GM21381 (cell line): Measurements from ENCODE around the gene CUZD1.
"Not testable (repeated sequence)": the region's sequence is repeated elsewhere in the genome, so short reads cannot be mapped to it uniquely, and the experiment has no call there.

Source experiments
- ATAC-seq: cut with Tn5 transposase; IDR thresholded peaks from one replicate; pipeline ENCODE4 v1.9.1; 2021; ENCODE audit warnings: mild to moderate bottlenecking, moderate library complexity; ENCODE audit not compliant: unreplicated experiment

Gene CUZD1, protein sequence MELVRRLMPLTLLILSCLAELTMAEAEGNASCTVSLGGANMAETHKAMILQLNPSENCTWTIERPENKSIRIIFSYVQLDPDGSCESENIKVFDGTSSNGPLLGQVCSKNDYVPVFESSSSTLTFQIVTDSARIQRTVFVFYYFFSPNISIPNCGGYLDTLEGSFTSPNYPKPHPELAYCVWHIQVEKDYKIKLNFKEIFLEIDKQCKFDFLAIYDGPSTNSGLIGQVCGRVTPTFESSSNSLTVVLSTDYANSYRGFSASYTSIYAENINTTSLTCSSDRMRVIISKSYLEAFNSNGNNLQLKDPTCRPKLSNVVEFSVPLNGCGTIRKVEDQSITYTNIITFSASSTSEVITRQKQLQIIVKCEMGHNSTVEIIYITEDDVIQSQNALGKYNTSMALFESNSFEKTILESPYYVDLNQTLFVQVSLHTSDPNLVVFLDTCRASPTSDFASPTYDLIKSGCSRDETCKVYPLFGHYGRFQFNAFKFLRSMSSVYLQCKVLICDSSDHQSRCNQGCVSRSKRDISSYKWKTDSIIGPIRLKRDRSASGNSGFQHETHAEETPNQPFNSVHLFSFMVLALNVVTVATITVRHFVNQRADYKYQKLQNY

DNA sequence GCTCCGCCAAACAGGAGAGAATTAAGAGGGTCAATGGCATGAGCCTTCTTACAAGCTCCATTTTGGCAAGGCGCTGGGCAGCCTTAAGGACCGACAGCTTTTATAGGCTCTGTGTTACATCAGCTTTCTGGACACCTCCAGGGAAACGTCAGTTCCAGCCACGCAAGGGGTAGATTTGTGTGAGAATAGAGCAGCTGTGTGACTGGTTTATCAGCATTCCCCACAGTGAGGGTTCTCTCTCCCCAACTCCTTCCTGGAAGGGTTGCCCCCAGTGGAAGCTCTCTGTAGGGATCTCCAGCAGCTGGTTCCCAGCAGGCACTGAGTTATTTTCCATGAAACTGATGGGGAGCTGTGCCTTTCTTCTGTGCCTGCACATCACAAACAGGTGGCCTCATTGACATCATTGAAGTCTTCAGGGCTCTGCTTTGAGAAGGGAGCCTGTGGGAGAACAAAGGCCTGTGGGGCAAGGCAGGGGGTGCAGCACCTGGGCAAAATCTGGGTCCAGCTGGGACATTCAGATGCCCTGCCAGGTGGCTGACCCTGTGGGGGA, at the start of gene CUZD1:
Gene CUZD1 (minus strand): TSS at position 75 of the 550 bp plus-strand sequence. CDS start 14 bp downstream, at position 61.
- ATAC-seq: no peak

DNA sequence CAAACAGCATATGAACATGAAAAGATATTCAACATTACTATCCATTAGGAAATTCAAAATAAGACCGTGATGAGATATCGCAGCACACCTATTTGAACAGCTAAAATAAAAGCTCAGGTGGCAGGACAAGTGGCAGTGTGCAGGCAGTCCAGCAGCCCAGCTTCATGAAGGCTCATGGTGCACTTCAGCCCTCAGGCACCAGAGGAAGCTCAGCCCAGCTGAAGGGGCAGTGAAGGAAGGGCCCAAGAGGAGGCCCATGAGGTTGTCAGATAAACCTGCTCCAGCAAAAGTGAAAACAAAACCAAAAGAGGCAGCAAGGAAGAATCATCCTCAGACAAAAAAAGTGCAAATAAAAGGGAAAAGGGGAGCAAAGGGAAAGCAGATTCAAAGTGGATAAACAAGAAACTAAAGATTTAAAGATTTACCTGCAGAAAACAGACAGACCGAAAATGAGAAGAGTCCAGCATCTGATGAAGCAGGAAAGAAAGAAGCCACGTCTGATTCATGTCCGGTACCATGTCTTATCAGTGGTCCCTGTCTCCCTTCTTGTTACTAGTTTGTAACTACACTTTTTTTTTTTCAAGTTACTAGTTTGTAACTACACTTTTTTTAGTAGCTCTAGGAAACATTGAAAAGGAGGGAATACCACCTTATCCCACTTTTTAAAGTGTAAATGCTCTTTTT, 48.7 kb upstream of the CUZD1 start:
- no peak for ATAC-seq

DNA sequence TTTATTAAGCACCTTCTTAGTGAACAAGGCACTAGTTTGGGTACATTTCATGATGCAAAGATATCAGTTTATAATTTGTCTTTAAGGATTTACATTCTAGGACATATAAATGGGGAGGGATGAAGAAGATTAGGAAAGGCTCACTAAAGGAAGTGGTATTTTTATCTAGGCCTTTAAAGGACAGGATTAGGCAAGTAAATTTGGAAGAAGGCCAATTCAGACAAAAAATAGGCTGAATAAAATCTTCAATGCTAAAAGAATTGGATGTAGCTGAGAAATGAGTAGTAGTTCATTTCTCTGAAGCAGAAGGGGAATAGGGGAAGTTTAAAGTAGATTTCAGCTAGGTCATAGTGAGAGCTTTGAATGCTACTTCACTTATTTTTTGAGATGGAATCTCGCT, 38.5 kb upstream of the CUZD1 start:
- ATAC-seq: no peak

DNA sequence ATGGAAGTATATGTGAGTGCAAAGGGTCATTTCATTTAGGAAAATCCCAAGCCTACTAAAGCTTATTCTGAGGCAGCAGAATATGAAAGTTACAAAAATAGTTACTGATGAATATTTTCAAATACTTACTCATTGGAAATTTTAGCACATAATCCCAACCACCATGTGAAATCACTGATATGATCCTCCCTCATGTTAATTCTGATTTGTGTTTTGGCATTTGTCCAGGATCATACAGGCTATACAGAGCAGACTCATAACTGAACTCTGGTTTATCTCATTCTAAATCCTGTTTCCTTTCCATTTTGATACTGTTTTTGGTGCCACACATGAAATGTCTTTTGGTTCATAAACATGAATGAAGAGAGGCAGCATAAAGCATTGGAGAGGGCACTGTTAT, 37.1 kb upstream of the CUZD1 start:
- ATAC-seq: no peak

DNA sequence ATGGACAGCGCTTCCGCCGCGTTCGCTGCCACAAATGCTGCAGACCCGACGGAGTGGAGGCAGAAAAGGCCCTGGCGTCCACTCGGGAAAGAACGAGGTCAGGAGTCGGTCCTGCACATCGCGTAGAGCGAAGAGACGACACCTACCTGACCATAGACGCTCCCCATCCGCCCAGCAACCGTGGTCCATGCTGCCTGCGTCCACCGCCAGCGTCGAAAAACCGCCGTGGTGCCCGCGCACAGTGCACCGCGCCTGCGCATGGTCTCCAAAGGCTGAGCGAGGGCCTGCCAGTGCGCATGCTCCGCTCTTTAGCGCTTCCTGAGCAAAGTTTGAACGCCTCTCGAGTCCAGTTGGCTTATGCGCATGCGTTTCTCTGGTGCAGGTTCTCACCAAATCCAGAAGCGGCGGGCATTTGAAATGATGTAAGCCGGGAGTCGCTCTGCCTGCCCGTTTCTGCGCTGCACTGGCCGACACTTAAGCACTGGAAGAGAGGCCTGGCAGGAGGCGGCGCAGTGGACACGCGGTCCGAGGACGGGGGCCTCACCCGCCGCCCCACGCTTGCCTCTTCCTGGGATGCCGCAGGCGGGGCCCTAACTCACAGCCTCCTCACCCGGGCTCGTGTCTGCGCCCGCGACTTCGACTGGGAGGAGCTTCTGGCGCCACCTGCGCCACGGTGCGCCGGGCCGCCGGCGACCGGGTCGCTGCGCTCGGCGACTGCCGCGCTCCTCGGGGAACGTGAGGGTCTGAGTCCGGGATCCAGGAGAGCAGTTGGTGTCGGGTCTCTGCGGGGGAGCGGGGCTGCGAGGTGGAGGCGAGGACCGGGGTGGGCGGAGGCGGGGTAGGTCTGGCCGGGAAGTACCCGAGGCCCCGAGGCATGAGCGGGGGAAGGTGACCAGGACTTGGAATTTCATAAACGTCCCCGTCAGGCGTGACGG, 33.9 kb upstream of the CUZD1 start, which contains the start of gene FAM24B:
Gene FAM24B (minus strand): TSS at position 243 of the 935 bp plus-strand sequence. CDS start 29,066 bp downstream, outside the sequence.
- ATAC-seq: peak; percentile 71

DNA sequence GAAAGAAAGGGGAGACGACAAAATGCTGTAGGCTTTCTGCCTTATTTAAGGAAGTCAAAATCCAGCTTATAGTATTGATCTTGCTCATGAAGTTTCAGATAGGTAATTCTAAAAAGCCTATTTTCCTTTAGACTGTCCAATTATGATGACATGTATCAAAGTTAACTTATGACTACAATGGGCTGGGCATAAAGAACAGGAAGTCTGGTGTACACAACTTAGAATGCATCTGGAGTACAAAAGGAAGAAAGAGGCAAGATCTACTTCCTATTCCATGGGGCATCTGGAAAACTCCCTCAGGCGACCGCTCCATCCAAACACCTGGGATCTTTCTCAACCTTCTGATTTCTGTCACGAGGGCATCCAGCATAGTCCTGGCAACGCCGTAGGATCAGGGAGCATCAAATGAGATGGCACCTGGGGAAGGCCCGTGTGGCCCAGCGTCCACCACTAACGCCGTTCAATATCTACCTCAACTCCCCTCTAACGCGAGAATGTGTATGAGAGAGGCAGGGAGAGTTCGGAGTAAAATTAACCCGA, 33.2 kb upstream of the CUZD1 start:
- peak; percentile 14 for ATAC-seq

DNA sequence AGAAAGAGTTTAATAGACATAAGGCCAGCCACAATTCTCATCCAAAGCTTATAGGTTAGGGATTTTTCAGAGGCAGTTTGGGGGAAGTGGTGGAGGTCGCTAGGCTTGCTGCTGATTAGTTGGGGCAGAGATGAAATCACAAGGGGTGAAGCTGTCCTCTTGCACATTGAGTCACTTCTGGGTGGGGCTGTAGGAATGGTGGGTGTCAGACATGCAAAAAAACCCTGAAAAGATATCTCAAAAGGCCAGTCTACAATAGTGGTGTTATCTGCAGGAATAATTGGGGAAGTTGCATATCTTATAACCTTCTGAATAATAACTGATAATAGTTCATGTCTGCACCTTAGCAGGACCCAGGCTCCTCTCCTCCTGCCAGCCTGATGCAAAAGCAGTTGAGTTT, 31.6 kb upstream of the CUZD1 start:
- no peak for ATAC-seq

DNA sequence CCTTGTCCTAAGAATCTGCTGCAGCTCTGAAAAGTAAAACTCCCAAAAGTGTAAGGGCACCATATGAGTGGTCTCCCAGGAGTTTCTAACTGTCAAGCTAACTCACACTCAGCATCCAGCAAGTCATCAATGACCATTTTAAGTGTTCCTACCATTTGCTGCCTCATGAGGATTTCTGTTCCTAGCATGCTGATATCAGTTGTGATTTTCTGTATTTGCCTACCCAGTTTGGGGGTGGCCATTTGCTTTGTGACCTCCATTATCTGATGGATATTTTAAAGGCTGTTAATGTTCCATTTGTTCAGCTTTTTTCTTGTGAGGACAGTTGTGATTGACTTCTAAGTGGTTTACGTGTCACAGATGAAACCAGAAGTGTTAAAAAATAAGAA, 30.8 kb upstream of the CUZD1 start:
- no peak for ATAC-seq

DNA sequence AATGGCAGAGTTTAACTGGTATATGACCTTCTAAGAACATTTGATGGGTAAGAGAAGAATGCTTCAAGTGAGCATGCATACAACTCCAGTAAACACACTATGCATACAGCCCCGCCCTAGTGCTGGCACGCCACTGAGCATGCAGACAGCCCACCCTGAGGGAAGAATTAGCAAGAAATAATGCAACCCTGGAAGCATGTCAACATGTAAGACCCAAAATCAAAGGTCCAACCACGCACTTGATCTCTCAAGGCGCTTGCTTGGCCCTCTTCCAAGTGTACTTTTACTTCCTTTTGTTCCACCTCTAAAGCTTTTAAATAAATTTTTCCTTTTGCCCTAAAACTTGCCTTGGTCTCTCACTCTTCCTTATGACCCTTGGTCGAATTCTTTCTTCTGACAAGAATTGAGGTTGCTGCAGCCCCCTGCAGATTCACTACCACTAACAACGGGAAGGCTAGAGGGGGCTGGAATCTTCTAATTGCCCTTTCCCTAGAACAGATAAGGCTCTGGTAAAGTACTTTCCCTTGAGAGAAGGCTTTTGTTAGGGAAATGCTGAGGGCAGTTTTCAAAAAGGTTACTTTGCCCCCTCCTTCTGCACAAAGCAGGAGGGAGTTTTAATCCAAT, 30.3 kb upstream of the CUZD1 start:
- ATAC-seq: no peak

DNA sequence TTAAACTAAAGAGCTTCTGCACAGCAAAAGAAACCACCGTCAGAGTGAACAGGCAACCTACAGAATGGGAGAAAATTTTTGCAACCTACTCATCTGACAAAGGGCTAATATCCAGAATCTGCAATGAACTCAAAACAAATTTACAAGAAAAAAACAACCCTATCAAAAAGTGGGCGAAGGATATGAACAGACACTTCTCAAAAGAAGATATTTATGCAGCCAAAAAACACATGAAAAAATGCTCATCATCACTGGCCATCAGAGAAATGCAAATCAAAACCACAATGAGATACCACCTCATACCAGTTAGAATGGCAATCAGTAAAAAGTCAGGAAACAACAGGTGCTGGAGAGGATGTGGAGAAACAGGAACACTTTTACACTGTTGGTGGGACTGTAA, 26.3 kb upstream of the CUZD1 start:
- ATAC-seq: not testable (repeated sequence)

DNA sequence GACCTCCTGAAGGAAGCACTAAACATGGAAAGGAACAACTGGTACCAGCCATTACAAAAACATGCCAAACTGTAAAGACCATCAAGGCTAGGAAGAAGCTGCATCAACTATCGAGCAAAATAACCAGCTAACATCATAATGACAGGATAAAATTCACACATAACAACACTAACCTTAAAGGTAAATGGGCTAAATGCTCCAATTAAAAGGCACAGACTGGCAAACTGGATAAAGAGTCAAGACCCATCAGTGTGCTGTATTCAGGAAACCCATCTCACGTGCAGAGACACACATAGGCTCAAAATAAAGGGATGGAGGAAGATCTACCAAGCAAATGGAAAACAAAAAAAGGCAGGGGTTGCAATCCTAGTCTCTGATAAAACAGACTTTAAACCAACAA, 23.1 kb upstream of the CUZD1 start:
- ATAC-seq: not testable (repeated sequence)

DNA sequence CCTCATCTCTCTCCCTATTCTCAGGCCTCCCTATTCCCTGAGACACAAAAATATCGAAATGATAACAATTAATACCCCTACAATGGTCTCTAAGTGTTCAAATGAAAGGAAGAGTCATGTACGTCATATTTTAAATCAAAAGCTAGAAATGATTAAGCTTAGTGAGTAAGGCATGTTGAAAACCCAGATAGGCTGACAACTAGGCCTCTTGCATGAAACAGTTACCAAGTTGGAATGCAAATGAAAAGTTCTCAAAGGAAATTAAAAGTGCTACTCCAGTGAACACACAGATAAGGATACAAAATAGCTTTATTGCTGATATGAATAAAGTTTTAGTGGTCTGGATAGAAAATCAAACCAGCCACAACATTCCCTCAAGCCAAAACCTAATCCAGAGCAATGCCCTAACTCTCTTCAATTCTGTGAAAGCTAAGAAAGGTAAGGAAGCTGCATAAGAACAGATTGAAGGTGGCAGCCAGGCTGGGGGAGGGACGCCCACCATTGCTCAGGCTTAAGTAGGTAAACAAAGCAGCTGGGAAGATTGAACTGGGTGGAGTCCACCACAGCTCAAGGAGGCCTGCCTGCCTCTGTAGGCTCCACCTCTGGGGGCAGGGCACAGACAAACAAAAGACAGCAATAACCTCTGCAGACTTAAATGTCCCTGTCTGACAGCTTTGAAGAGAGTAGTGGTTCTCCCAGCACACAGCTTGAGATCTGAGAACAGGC, 21.3 kb upstream of the CUZD1 start:
- not testable (repeated sequence) for ATAC-seq

DNA sequence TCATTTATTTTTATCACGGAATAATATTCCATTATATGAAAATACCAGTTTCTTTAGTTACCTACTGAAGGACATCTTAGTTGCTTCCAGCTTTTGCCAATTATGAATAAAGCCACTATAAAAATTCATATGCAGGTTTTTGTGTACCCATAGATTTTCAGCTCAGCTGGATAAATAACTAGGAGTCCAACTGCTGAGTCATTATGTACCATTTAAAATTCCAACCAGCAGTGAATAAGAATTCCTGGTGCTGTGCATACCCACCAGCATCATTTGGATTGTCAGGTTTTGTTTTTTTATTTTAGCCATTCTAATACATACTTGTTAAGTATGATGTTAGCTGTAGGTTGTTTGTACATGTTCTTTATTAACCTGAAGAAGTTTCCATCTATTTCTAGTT, 19.2 kb upstream of the CUZD1 start:
- ATAC-seq: no peak

DNA sequence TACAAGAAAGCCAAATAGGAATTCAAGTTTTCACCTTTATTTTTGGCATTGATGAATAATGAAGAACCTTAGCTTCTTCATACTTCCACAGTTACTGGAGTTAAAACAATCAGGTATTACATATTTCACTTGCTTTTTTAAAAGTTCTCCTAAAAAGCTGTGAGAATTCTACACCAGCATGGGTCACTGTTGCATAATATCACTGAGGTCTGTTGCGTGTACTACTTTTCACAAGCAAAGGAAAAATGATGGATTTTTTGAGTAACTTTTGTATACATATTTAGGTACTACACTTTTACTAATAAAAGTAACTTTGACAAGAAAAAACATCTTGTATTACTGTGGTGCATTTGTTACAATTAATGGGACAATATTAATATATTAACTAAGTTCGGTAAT, 18.5 kb upstream of the CUZD1 start:
- ATAC-seq: no peak

DNA sequence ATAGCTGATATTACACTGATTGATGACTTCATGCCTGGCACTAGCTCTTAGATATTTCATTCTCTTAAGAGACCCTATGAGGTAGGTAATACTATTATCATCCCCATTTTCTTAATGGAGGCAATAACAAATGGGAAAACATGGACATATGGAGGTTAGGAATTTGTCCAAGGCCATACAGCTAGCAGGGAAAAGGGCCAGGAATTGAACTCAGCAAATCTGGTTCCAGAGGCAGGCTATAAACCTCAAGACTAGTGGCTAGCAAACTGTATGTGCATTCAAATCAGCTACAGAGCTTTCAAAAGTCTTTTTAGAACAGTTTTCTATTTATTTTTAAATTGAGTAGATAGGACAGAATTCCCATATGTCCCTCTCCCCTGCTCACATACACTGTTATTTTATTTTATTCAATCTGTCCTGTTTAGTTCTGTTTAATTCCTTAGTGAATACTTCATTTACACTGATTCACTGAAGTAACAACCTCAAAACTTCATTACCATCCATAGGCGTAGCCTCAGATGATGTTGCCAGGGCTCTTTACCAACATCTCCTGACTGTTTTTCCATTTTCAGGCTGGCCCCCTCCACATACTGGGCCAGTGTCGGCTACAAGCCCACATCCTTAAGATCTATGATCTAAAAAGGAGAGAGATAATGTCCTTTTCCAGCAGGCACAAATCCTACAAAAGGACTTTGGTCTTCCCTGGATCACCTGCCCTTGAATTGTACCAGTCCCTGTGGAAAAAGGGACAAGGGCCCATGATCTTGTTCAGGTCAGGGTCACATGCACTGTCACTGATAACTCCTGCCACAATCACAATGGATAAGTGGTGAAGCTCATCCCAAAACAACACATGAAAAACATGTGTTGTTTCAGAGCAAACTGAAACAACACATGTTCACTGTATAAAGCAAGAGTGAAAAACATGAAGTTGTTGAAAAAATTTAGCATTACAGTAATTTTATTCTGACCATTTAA, 17.8 kb upstream of the CUZD1 start:
- ATAC-seq: no peak

DNA sequence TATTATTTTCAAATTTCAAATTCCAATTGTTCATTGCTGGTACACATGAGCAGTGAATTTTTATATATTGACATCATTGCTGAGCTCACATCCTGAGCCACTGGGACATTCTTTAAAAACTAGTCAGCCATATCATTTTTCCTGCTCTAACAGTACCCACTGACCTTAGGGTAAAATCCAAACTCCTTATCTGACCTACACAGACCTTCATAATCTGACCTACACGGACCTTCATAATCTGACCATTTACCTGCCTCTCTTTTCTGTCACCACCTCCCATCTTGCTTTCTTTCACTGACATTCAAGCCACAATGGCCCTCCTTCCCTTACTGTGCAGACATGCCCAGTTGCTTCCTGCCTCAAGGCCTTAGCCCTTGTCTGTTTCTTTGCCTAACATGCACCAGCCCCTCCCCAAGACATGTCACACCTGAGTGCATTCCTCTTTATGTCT, 16.1 kb upstream of the CUZD1 start:
- ATAC-seq: no peak

DNA sequence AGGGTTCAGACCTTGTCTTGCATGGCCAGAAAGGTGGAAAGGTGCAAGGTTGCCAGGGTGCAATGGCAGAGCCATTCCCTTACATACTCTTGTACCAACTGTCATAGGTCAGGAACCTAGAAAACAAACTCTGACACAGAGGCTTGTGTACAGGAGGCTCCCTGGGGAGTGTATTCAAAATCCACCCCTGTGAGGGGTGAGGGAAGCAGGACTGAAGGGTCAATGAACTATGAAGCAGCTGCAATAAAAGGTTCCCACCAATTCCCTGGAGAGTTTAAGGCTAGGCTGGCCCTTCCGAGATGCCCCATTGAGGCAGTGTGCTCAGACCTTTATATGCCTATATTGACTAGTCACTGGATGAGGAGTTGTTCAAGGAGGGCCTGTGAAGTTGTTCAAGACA, 13.9 kb upstream of the CUZD1 start:
- ATAC-seq: no peak

DNA sequence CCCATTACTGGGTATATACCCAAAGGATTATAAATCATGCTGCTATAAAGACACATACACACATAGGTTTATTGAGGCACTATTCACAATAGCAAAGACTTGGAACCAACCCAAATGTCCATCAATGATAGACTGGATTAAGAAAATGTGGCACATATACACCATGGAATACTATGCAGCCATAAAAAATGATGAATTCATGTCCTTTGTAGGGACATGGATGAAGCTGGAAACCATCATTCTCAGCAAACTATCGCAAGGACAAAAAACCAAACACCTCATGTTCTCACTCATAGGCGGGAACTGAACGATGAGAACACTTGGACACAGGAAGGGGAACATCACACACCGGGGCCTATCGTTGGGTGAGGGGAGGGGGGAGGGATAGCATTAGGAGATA, 12.4 kb upstream of the CUZD1 start:
- ATAC-seq: not testable (repeated sequence)
